Stimulated activated CD4-positive, alpha-beta T cell treated with anti-CD3 and anti-CD28 coated beads, Interleukin-4, amount 100 ng/mL, for 4 hours (primary cell): ENCODE data around the gene NSUN5.
"Not testable (repeated sequence)": the region's sequence is repeated elsewhere in the genome, so short reads cannot be mapped to it uniquely, and the experiment has no call there.

Experiments
- DNase-seq, 2 experiments: peaks; one replicate each; pipeline ENCODE4 v3.0.0-alpha.2; 2020

NSUN5 gene

GRCh38 chr7:73308665-73309214 is at the start of gene NSUN5:
TSS of gene NSUN5 (minus strand) at chr7:73308826. CDS start at chr7:73308790, 36 bp downstream.
- DNase-seq: peak; percentile 86 to 89

- no peak for DNase-seq
Observed at GRCh38 chr7:73356159-73356558, 47.5 kb upstream of the NSUN5 start.

GRCh38 chr7:73354821-73355220 is 46.2 kb upstream of the NSUN5 start:
- DNase-seq: no peak

- no peak for DNase-seq
Observed at GRCh38 chr7:73354196-73354595, 45.6 kb upstream of the NSUN5 start.

GRCh38 chr7:73353243-73353642 is 44.6 kb upstream of the NSUN5 start:
- DNase-seq: no peak

- DNase-seq: no peak
Observed at GRCh38 chr7:73352784-73353183, 44.2 kb upstream of the NSUN5 start.

- DNase-seq: no peak
Observed at GRCh38 chr7:73351447-73352167, 43.0 kb upstream of the NSUN5 start.

GRCh38 chr7:73350306-73351068 is 41.9 kb upstream of the NSUN5 start:
- DNase-seq: no peak

- DNase-seq: no peak
Observed at GRCh38 chr7:73349763-73350162, 41.1 kb upstream of the NSUN5 start.

GRCh38 chr7:73345951-73346350 is 37.3 kb upstream of the NSUN5 start:
- DNase-seq: no peak

- no peak for DNase-seq
Observed at GRCh38 chr7:73345538-73345937, 36.9 kb upstream of the NSUN5 start.

GRCh38 chr7:73343671-73344380 is 35.2 kb upstream of the NSUN5 start:
- no peak for DNase-seq

- DNase-seq: no peak
Observed at GRCh38 chr7:73342645-73343044, 34.0 kb upstream of the NSUN5 start.

- no peak for DNase-seq
Observed at GRCh38 chr7:73341877-73342276, 33.3 kb upstream of the NSUN5 start.

- no peak for DNase-seq
Observed at GRCh38 chr7:73340514-73340913, 31.9 kb upstream of the NSUN5 start.

- no peak for DNase-seq
Observed at GRCh38 chr7:73338321-73338720, 29.7 kb upstream of the NSUN5 start.

GRCh38 chr7:73332447-73332846 is 23.8 kb upstream of the NSUN5 start:
- DNase-seq: no peak

- DNase-seq: no peak
Observed at GRCh38 chr7:73330772-73331171, 22.1 kb upstream of the NSUN5 start.

GRCh38 chr7:73329861-73330581 is 21.4 kb upstream of the NSUN5 start:
- DNase-seq: no peak

GRCh38 chr7:73328696-73329095 is 20.1 kb upstream of the NSUN5 start:
- DNase-seq: no peak

GRCh38 chr7:73327922-73328321 is 19.3 kb upstream of the NSUN5 start, which contains the start of the genes FKBP6 and TRIM50:
TSS of gene FKBP6 (plus strand) at chr7:73328161. CDS start at chr7:73328429, 268 bp downstream.
TSS of gene TRIM50 (minus strand) at chr7:73328082. CDS start at chr7:73324787, 3,295 bp downstream.
- not testable (repeated sequence) for DNase-seq

- not testable (repeated sequence) for DNase-seq
Observed at GRCh38 chr7:73327449-73327848, 18.8 kb upstream of the NSUN5 start.
